ENCODE measurements around the gene MARCHF5.

- TF ChIP-seq CTCF (IDR thresholded peaks at IDR 0.05; ENCODE audit: borderline replicate concordance, extremely low read depth, low read length, poor library complexity, severe bottlenecking) (no peak), EZH2 (IDR thresholded peaks at IDR 0.05; ENCODE audit: borderline replicate concordance, low read depth, low read length, severe bottlenecking) (no peak)
Measured at GRCh38 chr10:92385831-92386230, 94.9 kb downstream of the MARCHF5 start.

All from DND-41 (cell line).